ENCODE results near the gene MAEL.

Gene MAEL

DNA sequence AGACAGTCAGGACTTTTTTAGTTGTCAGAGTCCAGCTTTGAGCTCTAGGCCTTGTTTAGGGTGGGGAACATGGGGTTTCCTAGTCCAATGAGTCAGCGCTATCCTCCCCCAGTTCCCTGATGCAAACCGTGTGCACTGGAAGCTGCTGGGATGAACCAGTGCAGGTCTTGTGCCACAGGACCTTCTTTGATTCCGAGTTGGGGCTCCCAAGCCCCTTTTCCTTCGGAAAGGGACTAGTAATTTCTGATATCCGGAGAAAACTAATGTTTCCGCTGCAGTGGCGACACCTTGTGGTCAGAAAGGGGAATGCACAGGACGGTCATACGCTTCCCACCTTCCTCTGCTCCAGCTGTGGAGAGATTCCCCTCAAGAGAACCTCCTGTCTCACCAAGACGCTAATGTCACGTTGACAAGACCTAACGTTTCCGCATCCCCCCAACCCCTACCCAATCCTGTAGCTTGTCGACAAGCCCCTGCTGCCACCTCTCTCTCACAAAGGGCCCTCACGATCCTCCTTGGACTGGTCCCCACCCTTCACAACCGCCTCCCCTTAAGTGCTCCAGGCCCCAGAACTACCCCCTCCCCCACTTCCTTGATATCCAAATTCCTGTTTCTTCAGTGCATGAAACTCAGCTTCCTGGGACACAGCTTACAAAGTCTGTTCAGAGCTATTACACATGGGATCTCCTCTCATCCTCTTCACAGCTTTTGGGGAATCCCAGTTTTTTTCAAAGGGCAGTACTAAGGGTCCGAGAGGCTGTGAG is 70.1 kb downstream of the MAEL start:
- DNase-seq: peak; percentile 85

DNA sequence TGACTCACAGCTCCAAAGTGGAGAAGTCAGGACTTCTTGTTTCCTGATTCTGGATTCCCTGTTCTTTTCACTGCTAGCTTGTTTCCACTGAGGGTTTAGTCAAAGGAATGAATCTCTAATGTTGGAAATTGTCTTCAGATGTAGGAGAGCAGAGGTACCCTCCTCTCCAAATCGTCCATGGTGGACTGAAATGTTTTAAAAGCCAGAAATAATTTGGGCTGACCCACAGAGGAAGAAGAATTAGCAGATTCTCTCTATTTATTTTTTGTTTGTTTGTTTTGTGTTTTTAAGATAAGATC is 70.7 kb downstream of the MAEL start:
- DNase-seq: no peak

DNA sequence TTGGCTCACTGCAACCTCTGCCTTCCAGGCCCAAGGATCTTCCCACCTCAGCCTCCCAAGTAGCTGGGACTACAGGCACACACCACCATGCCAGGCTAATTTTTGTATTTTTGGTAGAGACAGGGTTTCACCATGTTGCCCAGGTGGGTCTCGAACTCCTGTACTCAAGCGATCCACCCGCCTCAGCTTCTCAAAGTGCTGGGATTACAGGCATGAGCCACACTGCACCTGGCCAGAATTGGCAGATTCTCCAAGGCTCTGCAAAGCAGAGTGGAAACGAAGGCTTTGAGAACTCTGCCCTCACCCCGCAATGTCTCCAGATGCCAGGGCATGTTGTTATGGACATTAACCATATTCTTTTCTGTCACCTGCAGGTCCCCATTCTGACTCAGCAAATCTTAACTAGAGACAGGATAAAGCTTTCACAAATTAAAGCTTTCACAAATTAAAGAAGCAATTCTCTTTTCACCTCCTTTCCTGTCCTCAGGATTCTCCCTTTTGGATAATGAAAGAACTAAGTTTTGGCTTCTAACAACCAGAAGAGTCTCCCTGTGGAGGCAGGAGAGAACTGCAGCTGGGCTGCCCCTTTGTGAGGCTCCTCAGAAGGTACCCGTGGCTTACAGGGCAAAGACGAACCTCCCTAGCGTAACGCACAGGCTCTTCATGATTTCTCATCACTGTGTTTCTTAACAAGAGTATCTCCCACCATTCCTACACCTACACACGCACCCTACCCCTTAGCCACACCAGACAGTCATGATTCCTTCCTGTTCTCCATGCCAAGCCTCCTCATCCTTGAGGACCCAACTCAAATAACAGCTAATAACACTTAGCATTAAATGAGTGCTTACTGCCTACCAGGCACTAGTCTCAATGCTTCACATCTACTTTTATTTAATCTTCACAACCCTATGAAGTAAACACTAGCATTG is 71.3 kb downstream of the MAEL start:
- peak; percentile 47 for DNase-seq

DNA sequence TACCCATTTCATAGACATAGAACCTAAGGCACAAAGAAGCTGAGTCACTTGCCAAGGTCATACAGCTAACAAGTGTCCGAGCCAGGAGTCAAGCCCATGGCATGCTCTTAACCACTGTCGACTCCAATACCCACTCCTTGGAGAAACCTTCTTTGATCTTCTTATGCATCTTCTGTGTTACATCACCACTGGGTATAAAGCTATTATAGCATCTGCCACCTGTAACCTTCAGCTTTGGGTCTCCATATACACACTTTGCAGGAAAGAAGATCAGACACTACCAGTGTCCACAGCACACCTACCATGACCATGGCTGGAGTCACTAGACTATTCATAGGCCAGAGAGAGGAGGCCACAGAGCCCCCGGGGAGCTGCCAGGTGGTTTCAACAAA is 72.0 kb downstream of the MAEL start:
- DNase-seq: no peak

DNA sequence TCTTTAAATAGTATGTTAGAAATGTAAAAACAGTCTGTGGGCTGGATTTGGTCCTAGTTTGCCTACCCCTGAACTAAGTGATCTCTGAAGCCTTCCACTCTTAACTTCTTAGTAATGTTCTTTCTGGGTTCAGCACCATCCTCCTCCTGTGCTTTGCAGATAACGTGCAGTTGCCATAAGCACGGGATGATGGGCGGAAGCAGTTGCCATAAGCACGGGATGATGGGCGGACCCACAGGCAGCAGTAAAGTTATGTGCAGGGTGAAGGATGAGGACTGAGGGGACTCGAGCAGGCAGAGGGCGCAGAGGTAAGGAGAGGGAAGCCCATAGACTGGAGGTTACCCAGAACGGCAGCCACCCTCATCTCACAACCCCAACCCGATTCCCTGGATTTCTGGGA is 75.5 kb downstream of the MAEL start:
- no peak for DNase-seq

DNA sequence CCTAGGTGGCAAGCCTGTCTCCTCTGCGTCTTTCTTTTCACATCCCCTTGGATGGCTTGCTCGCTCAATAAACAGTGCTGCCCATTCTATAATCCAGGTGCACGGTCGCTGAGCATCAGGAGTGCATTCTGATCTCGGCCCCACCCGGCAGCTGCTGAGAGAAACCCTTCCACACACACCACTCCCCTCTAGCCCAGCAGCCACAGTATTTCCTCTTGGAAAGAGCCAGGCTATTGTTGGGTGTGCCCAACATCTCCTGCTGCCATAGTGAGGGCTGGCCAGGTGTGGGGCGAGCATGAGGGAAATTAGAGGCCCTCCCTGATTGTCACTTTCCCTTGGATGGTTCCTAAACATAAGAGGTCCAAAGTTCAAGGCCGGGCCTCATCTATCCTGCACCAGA is 76.4 kb downstream of the MAEL start:
- DNase-seq: no peak

DNA sequence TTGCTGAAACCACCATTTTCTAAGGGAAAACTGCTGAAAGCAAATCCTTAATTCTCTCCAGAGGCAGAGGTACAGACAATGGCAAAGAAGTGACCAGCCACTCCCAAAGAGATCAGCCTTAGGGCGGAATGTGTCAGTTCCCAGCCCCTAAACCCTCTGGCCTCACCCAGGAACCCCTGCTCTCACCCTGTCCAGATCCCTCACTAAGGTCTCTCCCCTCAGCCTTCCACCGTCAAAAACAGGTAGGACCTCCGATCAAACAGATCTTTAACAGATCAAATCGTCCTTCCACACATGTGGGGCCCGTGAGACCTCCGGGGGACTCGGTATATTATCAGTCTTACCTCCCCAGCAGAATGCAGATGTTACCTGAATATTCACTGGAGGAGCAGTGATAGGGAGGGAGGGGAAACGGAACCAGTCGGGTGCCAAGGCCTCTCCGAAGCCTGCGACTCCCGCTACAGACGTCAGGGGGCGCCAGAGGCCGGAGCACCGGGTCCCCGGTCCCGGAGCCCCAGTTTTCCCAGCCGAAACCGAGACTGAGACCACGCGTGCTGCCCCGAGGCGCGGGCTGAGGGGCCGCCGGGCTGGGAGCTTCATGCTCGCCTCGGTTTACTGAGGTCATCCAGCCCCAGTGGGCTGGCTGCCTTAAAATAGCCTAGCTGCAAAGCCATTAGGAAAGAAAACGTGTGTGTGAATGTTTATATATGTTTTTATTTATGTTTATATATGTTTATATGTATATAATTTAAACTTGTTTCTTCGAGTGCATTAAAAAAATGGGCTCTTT is 77.4 kb downstream of the MAEL start:
- DNase-seq: peak; percentile 94

DNA sequence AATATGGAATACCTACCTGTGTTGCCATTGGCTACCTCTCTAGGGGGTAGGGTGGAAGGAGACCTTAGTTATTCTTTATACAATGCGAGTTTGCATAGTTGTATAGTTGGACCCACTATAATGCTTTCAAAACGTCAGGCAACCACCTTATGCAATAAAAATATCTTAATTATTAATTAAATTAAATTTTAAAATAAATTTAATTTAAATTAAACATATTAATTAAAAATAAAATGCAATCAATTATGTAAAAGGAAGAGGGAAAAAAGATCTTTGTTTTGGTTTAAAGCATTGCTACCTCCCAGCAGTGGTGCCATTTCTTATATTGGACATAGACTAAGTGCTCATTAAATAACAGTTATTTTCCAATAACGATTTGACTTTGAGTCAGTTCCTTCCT is 78.8 kb downstream of the MAEL start:
- DNase-seq: no peak

DNA sequence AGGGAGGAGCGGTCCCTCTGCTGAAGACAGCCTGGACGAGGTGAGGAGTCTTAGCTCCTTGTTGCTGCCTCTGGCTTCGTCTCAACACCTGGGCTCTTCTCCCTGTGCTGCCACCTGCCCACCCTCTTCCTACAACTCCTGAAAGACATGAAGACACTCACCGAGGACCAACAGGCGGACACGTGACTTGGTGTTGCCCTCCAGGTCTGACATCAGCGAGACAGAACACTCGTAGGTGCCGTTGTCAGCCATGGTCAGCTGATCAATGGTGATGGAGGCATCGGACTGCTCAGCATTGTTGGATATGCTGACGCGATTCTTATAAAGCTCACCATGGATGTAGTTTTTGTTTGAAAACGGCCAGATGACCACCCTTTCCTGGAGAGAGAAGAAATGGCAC is 79.7 kb downstream of the MAEL start:
- DNase-seq: no peak

DNA sequence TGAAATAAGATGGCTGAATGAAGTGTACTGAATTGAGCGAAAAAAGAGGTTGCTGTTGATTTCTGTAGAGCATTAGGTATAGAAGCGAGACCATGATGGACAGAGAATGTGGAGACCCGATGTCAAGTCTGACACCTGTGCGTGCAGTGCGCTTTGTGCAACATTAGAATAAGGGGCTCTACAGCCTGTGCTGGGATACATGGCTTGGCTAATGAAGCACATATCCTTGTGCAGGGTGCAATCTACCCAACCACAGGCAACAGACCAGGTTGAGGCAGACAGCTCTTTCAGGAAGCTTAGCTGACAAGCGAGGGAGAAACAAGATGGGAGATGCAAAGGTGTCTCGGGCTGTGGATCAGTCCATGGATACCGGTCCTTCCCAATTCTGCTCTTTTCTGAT is 82.2 kb downstream of the MAEL start:
- DNase-seq: no peak
